BLaER1 treated with 17β-estradiol and CSF1 and Interleukin-3, amounts not matched to agents 10 nM and 100 nM (cell line): ENCODE measurements around the gene NBPF3.
A peak's percentile ranks its signal among the peaks of the same experiment; 100 is the strongest.
"Not testable (repeated sequence)": the region's sequence is repeated elsewhere in the genome, so short reads cannot be mapped to it uniquely, and the experiment has no call there.

Source experiments
- H3K27ac ChIP-seq, 11 experiments: shearing (Covaris generic); formaldehyde crosslinking; 2 replicates each; pipeline ENCODE4 v1.8.1; 2022
- H3K27me3 ChIP-seq, 11 experiments: shearing (Covaris generic); formaldehyde crosslinking; 2 replicates each; pipeline ENCODE4 v1.8.1; 2022
- H3K36me3 ChIP-seq, 11 experiments: shearing (Covaris generic); formaldehyde crosslinking; 2 replicates each; pipeline ENCODE4 v1.8.1; 2022
- H3K4me1 ChIP-seq, 10 experiments: shearing (Covaris generic); formaldehyde crosslinking; 2 replicates each; pipeline ENCODE4 v1.8.1; 2022
- H3K4me2 ChIP-seq, 11 experiments: shearing (Covaris generic); formaldehyde crosslinking; 2 replicates each; pipeline ENCODE4 v1.8.1; 2022
- H3K4me3 ChIP-seq, 10 experiments: shearing (Covaris generic); formaldehyde crosslinking; 2 replicates each; pipeline ENCODE4 v1.8.1; 2022
- H3K9ac ChIP-seq, 11 experiments: shearing (Covaris generic); formaldehyde crosslinking; 2 replicates each; pipeline ENCODE4 v1.8.1; 2022
- H3K9me3 ChIP-seq, 11 experiments: shearing (Covaris generic); formaldehyde crosslinking; replicated peaks in 1 of 11; 2 replicates each; pipeline ENCODE4 v1.8.1; 2022
- H4K20me1 ChIP-seq, 11 experiments: shearing (Covaris generic); formaldehyde crosslinking; 2 replicates each; pipeline ENCODE4 v1.8.1; 2022
- Cebpa-rat ChIP-seq, 11 experiments: shearing (Covaris generic); IDR thresholded peaks; 2 replicates each; pipeline ENCODE4 v1.8.1; 2022

NBPF3 gene

DNA sequence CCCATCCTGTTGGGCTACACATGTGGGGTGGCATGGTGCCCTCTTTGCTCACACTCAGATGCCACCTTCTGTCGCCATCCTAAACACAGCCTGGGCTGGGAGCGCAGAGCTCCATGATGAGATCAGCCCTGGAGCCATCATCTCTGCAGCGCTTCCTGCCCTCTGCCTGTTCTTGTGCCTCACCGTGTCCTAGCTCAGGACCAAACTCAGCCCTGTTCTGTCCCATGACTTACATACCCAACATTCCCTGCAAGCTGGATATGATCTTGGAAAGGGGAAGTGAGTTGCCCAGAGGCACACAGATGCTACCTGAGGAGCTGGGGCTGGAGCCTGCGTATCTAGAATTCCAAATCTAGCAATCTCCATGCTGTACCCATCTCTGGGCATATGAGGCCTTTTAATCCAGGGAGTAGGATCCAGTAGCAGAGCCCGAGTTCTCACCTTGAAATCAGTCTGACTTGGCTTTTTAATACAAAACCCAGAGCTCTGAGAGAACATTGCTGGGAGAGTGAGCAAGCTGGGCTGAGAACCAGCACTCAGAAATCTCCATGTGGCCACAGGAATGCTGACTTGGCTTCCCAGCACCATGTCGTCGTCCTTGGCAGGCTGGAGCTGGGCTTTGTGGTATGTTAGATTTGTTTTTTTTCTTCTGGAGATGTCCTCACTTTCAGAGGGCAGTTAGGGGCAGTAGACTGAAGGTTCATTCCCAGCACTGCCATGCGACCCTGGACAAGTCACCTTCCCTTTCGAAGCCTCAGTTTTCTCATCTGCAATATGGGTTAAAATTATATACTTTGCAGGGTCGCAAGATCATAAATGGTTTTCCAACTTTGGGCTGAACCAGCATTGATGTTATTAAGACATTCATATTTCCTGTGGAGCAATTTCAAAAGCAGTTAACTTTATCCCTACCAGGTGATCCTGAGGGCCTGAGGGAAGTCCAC, 71.9 kb downstream of the NBPF3 start:
- peaks cover 0 to 10% (median 0%) of the 10 kb centered on the region in 11 experiments; a peak in 5 of 22 replicates for H4K20me1 ChIP-seq
- no peak overlapping the region for H3K27ac ChIP-seq
- no peaks in the 10 kb centered on the region for H3K36me3 ChIP-seq
- H3K9me3 ChIP-seq, result no peaks in the 10 kb centered on the region
- no peak overlapping the region for H3K4me3 ChIP-seq
- H3K27me3 ChIP-seq, result peaks cover 23 to 46% (median 30%) of the 10 kb centered on the region in 11 experiments
- H3K9ac ChIP-seq, result no peak overlapping the region
- H3K4me1 ChIP-seq, result peaks cover 9 to 32% (median 22%) of the 10 kb centered on the region in 10 experiments; a peak in 18 of 20 replicates
- no peak for TF ChIP-seq Cebpa-rat (IDR thresholded peaks at IDR 0.05)
- H3K4me2 ChIP-seq, result no peak overlapping the region

DNA sequence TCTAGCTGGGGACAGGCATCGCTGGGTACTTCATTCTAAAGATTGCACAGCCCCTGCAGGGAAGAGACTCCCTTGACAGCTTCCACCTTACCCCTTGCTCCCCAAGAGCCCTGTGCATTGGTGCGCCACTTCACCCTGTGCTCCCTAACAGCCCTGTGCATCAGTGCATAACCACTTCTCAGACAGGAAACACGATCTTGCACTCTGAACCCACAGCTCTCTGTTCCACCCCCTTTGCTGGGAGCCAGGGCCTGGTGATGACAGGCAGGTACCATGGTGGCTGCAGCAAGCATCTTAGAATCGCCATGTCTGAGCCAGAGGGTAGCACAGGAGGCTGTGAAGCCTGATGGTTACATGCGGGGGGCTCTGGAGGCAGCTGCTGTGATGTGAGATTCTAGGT, 74.3 kb downstream of the NBPF3 start:
- no peak overlapping the region for H3K4me3 ChIP-seq

DNA sequence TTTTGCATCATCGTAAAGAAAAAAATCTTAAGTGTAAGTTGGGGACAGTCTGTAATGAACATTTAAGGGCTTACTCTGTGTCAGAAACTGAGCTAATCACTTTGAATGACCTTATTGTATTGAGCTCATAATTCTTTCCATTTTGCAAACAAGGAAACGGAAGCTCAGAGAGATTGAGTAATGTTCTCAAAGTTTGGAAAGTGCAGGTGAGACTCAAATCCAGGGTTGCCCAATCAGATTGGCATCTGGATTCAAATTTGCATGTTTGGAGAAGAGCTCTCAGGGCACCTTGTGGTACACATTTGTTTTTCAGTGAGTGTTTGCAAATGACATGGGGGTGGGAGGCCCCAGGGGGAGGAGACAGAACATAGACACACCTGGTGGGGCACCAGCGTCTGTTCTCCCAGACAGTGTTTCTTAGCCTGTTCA, 77.2 kb downstream of the NBPF3 start:
- Histone ChIP-seq H4K20me1 (peaks cover 0 to 4% (median 0%) of the 10 kb centered on the region in 11 experiments; a peak in 1 of 22 replicates), H3K4me1 (peaks cover 20 to 67% (median 56%) of the 10 kb centered on the region in 10 experiments), H3K9me3 (no peaks in the 10 kb centered on the region), H3K36me3 (no peaks in the 10 kb centered on the region), H3K4me2 (peak overlapping the region in 9 of 11 experiments; percentile 5 to 70 (median 47); a peak in 16 of 22 replicates), H3K4me3 (no peak overlapping the region), H3K27ac (no peak overlapping the region), H3K27me3 (peaks cover 0 to 21% (median 0%) of the 10 kb centered on the region in 11 experiments; a peak in 4 of 22 replicates), H3K9ac (no peak overlapping the region)
- TF ChIP-seq Cebpa-rat (IDR thresholded peaks at IDR 0.05), result no peak

More for the DNA sequence above, 74.3 kb downstream of the NBPF3 start:
- peaks cover 0 to 10% (median 0%) of the 10 kb centered on the region in 11 experiments; a peak in 5 of 22 replicates for H4K20me1 ChIP-seq
- no peaks in the 10 kb centered on the region for H3K36me3 ChIP-seq
- no peak overlapping the region for H3K9ac ChIP-seq
- no peak for TF ChIP-seq Cebpa-rat (IDR thresholded peaks at IDR 0.05)
- peaks cover 7 to 52% (median 41%) of the 10 kb centered on the region in 10 experiments; a peak in 17 of 20 replicates for H3K4me1 ChIP-seq
- peak overlapping the region in 10 of 11 experiments; percentile 7 to 74 (median 68); a peak in 18 of 22 replicates for H3K4me2 ChIP-seq
- no peaks in the 10 kb centered on the region for H3K9me3 ChIP-seq
- H3K27me3 ChIP-seq, result peaks cover 11 to 43% (median 17%) of the 10 kb centered on the region in 11 experiments
- H3K27ac ChIP-seq, result no peak overlapping the region

DNA sequence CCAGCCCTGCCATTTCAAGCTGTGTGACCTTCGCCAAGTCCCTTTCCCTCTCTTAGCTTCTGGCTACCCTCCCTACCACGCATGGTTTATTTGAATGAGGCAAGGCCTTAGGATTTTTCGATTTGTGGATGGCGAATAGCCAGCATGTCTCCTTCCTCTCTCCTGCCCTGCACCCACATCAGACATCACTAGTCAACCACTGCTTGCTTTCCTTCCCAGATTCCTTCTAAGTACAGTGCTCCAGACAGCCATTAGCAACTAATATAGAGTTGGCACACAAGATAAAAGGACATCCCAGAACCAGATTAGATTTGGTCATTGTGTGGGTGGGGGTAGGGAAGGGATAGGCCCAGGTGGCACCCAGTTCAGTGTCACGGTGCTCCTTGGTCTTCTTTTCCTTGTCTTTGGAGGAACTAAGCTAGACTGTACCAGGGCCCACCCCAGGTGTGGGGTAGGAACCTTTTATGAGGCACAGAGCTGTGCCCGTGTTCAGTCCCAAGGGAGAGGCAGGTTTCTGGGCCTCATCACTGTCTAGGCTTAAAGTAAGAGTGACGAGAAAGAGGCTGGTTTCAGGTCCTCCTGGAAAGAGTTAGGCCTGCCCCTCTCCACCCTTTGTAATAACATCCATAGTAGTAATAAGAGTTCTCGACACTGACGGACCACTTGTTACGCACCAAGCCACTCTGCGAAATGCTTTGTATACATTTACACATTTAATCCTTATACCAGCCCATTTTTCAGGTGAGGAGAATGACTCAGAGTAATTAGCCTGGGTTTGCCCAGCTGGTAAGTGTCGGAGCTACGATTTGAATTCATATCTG, 77.9 kb downstream of the NBPF3 start:
- peaks cover 0 to 21% (median 0%) of the 10 kb centered on the region in 11 experiments; a peak in 4 of 22 replicates for H3K27me3 ChIP-seq
- peak overlapping the region in 9 of 11 experiments; percentile 5 to 70 (median 47); a peak in 17 of 22 replicates for H3K4me2 ChIP-seq
- H4K20me1 ChIP-seq, result peaks cover 0 to 4% (median 0%) of the 10 kb centered on the region in 11 experiments; a peak in 1 of 22 replicates
- H3K9me3 ChIP-seq, result no peaks in the 10 kb centered on the region
- no peak overlapping the region for H3K27ac ChIP-seq
- no peak overlapping the region for H3K9ac ChIP-seq
- no peak overlapping the region for H3K4me3 ChIP-seq
- peaks cover 20 to 68% (median 56%) of the 10 kb centered on the region in 10 experiments for H3K4me1 ChIP-seq
- no peak for TF ChIP-seq Cebpa-rat (IDR thresholded peaks at IDR 0.05)
- no peaks in the 10 kb centered on the region for H3K36me3 ChIP-seq

DNA sequence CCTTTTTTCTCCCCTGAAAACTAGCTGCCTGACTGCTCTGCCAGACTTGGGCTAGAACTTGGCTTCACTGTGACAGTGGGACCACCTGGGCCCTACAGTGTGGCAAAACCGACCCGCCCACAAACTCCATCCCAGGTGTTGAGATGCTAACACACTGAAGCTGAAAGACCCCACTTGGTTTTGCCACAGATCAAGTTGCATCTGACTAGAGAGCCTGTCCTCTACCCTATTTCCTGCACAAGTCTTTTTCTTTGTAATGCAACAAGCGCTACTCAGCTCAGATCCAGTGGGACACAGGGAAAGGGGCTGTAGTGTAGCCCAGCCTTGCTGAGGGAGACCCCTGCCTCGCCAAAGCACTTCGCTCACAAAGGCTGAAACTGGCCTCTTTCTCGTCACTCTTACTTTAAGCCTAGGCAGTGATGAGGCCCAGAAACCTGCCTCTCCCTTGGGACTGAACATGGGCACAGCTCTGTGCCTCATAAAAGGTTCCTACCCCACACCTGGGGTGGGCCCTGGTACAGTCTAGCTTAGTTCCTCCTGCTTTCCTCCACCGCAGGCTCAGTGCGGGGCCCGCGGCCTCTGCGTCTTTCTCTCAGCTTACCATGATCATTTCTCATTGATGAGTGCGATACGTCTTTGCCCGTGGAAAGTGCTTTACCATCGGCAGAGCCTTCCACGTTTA, 79.0 kb downstream of the NBPF3 start:
- TF ChIP-seq Cebpa-rat (IDR thresholded peaks at IDR 0.05), result no peak
- H3K4me2 ChIP-seq, result peak overlapping the region in 8 of 11 experiments; percentile 38 to 70 (median 48); a peak in 15 of 22 replicates
- peaks cover 0 to 4% (median 0%) of the 10 kb centered on the region in 11 experiments; a peak in 1 of 22 replicates for H4K20me1 ChIP-seq
- H3K9me3 ChIP-seq, result no peaks in the 10 kb centered on the region
- H3K27ac ChIP-seq, result no peak overlapping the region
- peaks cover 29 to 69% (median 59%) of the 10 kb centered on the region in 10 experiments for H3K4me1 ChIP-seq
- peaks cover 0 to 26% (median 0%) of the 10 kb centered on the region in 11 experiments; a peak in 4 of 22 replicates for H3K27me3 ChIP-seq
- H3K4me3 ChIP-seq, result no peak overlapping the region
- H3K36me3 ChIP-seq, result no peaks in the 10 kb centered on the region
- no peak overlapping the region for H3K9ac ChIP-seq

DNA sequence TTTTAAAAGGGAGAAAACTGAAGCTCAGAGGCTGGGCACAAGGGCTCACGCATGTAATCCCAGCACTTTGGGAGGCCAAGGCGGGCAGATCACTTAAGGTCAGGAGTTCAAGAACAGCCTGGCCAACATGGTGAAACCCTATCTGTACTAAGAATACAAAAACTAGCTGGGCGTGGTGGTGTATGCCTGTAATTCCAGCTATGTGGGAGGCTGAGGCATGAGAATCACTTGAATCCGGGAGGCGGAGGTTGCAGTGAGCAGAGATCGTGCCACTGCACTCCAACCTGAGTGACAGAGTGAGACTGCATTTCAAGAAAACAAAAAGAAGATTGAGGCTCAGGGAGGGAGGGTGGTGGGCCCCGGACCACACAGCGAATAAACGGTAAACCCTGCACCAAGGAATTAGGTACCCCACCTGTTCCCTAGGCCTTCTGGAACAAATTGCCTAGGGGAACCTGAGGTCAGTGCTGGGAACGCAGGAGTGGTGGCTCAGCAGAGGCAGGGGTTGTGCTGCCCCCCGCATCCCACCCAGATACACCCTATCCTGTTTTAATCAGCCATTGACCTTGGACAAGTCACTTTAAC, 79.6 kb downstream of the NBPF3 start:
- not testable (repeated sequence) for H3K4me3 ChIP-seq, H3K9me3 ChIP-seq, H3K9ac ChIP-seq, H3K27ac ChIP-seq, H3K36me3 ChIP-seq, H4K20me1 ChIP-seq
- Histone ChIP-seq H3K4me2 (peak overlapping the region in 8 of 11 experiments; percentile 38 to 70 (median 48); a peak in 11 of 22 replicates), H3K27me3 (peaks cover 0 to 20% (median 0%) of the 10 kb centered on the region in 11 experiments; a peak in 3 of 22 replicates), H3K4me1 (peaks cover 29 to 69% (median 59%) of the 10 kb centered on the region in 10 experiments)

DNA sequence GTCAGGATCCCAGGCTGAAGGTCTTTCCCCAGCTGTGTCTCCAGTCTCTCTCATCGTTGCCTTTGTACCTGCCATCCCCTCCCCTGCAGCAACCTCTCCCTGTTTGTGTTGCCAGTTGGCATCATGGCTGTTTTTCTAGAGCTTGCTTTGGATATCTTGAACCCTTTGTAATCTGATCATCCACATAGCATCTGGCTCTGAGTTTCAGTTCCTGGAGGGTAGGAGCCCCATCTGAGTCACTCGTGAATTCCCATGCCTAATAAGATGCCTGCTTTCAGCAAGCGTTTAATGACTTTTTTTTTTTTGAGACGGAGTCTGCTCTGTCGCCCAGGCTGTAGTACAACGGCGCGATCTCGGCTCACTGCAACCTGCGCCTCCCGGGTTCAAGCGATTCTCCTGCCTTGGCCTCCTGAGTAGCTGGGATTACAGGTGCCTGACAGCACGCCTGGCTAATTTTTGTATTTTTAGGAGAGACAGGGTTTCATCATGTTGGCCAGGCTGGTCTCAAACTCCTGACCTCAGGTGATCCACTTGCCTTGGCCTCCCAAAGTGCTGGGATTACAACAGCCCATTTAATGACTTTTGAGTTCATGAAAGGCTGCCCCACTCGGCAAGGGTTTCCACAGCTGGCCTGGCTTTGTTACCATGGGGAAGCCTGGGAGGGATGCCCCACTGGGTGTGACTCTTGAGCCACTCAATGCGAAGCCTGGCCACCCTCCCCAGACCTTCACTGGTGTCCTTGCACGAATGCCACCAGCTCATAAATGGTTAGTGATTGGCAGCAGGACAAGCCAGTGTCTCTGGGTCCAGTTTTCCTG, 81.2 kb downstream of the NBPF3 start:
- Histone ChIP-seq H3K4me2 (peak overlapping the region; percentile 3 to 66 (median 19); a peak in 15 of 22 replicates), H3K36me3 (no peaks in the 10 kb centered on the region), H3K4me3 (no peak overlapping the region), H3K27me3 (peaks cover 0 to 16% (median 0%) of the 10 kb centered on the region in 11 experiments; a peak in 3 of 22 replicates), H4K20me1 (peaks cover 0 to 4% (median 0%) of the 10 kb centered on the region in 11 experiments; a peak in 4 of 22 replicates), H3K27ac (no peak overlapping the region), H3K9ac (no peak overlapping the region), H3K9me3 (no peaks in the 10 kb centered on the region), H3K4me1 (peaks cover 41 to 72% (median 66%) of the 10 kb centered on the region in 10 experiments)
- TF ChIP-seq Cebpa-rat (IDR thresholded peaks at IDR 0.05), result no peak
